Common myeloid progenitor, CD34-positive (primary cell): ENCODE measurements around the gene RBKS.

Experiments
- CTCF ChIA-PET: fragments of 350-600 bp; sonication (Branson Sonifier 250); formaldehyde crosslinking; loops from one replicate; lab custom pipeline; 2021; ENCODE audit warnings: antibody characterized with exemption; lab: Charles Lee
- POLR2A ChIA-PET: fragments of 350-600 bp; sonication (Branson Sonifier 250); formaldehyde crosslinking; loops from one replicate; lab custom pipeline; 2021; ENCODE audit warnings: antibody characterized with exemption; lab: Charles Lee
- DNase-seq, 3 donors: peaks; one replicate each; pipeline versions ENCODE4 v3.0.0 to v3.0.0-alpha.2; 2013
- H3K27ac ChIP-seq, 2 experiments: 1 replicate in 1 of 2; 2 replicates in 1 of 2; pipeline ENCODE4 v1.7.0; 2013; ENCODE audit warnings: inconsistent platforms in 2 of 2, low read length in 2 of 2, mild to moderate bottlenecking in 2 of 2, low read depth in 1 of 2, moderate library complexity in 1 of 2; ENCODE audit not compliant: severe bottlenecking in 2 of 2, insufficient read depth in 1 of 2, poor library complexity in 1 of 2
- H3K27me3 ChIP-seq, 5 experiments: replicated peaks in 2 of 5; 1 replicate in 3 of 5; 2 replicates in 2 of 5; pipeline versions ENCODE4 v1.6.1 to v1.7.0; 2013; ENCODE audit warnings: low read length in 4 of 5, mild to moderate bottlenecking in 2 of 5, moderate library complexity in 2 of 5, inconsistent platforms in 1 of 5; ENCODE audit not compliant: insufficient read depth in 5 of 5, control insufficient read depth in 4 of 5
- H3K36me3 ChIP-seq, 4 experiments: 1 replicate in 2 of 4; 2 replicates in 2 of 4; pipeline versions ENCODE4 v1.6.1 to v1.7.0; 2013; ENCODE audit warnings: low read length in 3 of 4, control low read depth in 1 of 4, mild to moderate bottlenecking in 1 of 4; ENCODE audit not compliant: control insufficient read depth in 4 of 4, insufficient read depth in 4 of 4
- H3K4me1 ChIP-seq, 4 experiments: 1 replicate in 3 of 4; 2 replicates in 1 of 4; pipeline versions ENCODE4 v1.6.1 to v1.7.1; 2013; ENCODE audit warnings: low read length in 3 of 4, mild to moderate bottlenecking in 3 of 4, control low read depth in 1 of 4, inconsistent platforms in 1 of 4, moderate library complexity in 1 of 4; ENCODE audit not compliant: control insufficient read depth in 4 of 4, insufficient read depth in 4 of 4; ENCODE audit errors: control extremely low read depth in 1 of 4
- H3K4me3 ChIP-seq, 7 experiments: 1 replicate in 4 of 7; 2 replicates in 3 of 7; pipeline versions ENCODE4 v1.5.1 to v1.7.0; 2013; ENCODE audit warnings: mild to moderate bottlenecking in 7 of 7, low read length in 6 of 7, moderate library complexity in 6 of 7, inconsistent platforms in 2 of 7, low read depth in 2 of 7, control low read depth in 1 of 7; ENCODE audit not compliant: insufficient read depth in 4 of 7, control insufficient read depth in 1 of 7; ENCODE audit errors: extremely low read depth in 1 of 7
- H3K9me3 ChIP-seq, 5 experiments: 1 replicate in 4 of 5; 2 replicates in 1 of 5; pipeline versions ENCODE4 v1.6.1 to v1.7.1; 2013; ENCODE audit warnings: low read length in 4 of 5, mild to moderate bottlenecking in 2 of 5, inconsistent platforms in 1 of 5, low read depth in 1 of 5, moderate library complexity in 1 of 5; ENCODE audit not compliant: control insufficient read depth in 4 of 5, insufficient read depth in 2 of 5; ENCODE audit errors: control extremely low read depth in 1 of 5
- WGBS: methylation state at CpG from one replicate; pipeline ENCODE4 v1.1.5; 2013; ENCODE audit not compliant: insufficient coverage; 5-methylcytosine and 5-hydroxymethylcytosine counted together

RBKS gene

DNA sequence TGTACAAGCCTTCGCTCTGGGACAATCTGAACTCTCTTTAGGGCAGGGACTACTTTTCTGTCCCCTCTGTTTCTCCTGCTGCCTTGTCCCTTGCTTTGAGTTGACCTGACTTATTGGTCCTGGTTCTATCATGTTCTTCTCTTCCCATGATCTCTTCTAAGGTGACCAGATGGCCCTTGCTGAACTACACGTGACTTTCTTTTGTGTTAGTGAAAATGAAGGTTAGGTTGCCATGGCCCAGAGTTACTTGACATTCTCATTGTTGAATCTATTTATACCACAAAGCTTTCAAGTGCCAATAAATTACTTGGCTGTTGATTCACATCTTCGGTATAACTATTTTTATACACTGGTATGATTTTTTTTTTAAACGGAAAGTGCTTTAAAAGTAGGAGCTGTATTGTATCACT, 94.3 kb downstream of the RBKS start:
- DNase-seq = no peak
- Histone ChIP-seq H3K4me1 (peaks cover 0 to 29% (median 2%) of the 10 kb centered on the region in 4 experiments), H3K9me3 (no peaks in the 10 kb centered on the region), H3K27ac (no peak overlapping the region), H3K27me3 (no peaks in the 10 kb centered on the region), H3K36me3 (no peaks in the 10 kb centered on the region), H3K4me3 (no peak overlapping the region)
- ChIA-PET CTCF (no interaction called here), POLR2A (no interaction called here)
- 90% methylated on average over 1 of the region's 4 CpGs for WGBS

- CTCF ChIA-PET = interaction anchor here (0.6 kb wide), 1 partner anchor 19 kb away, joined by 4 read pairs; no protein-coding TSS in a partner anchor
- DNase-seq = no peak
- no peaks in the 10 kb centered on the region for H3K36me3 ChIP-seq
- POLR2A ChIA-PET = no interaction called here
- H3K9me3 ChIP-seq = no peaks in the 10 kb centered on the region
- peaks cover 0 to 29% (median 2%) of the 10 kb centered on the region in 4 experiments for H3K4me1 ChIP-seq
- no peaks in the 10 kb centered on the region for H3K27me3 ChIP-seq
- no peak overlapping the region for H3K27ac ChIP-seq
- WGBS = 83% methylated on average over 4 of the region's 8 CpGs
- no peak overlapping the region for H3K4me3 ChIP-seq
Observed at GRCh38 chr2:27795093-27795834, 94.9 kb downstream of the RBKS start.

DNA sequence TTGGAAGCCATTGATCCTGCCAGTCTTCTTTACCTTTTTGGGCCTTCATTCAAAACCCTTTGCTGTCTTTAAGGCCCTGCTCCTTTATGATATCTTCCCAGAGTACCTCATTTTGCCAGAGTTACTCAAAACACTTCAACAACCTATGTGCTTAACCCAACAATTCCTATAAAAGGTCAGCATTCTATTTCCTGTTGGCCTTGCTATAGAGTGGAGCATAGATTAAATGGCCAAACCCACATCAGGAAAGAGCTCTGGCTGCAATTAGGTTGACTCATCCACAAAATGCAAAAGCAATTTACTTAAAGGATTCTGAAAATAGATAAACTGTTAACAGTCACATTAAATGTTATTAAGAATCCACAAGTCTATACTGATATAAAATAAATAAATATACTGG, 97.4 kb downstream of the RBKS start:
- CTCF ChIA-PET = interaction anchor here (1.0 kb wide), 1 partner anchor 14 kb away, joined by 3 read pairs; no protein-coding TSS in a partner anchor
- POLR2A ChIA-PET = no interaction called here
- no peak for DNase-seq
- peaks cover 0 to 29% (median 2%) of the 10 kb centered on the region in 4 experiments for H3K4me1 ChIP-seq
- no peaks in the 10 kb centered on the region for H3K9me3 ChIP-seq
- H3K27ac ChIP-seq = no peak overlapping the region
- H3K36me3 ChIP-seq = no peaks in the 10 kb centered on the region
- no peak overlapping the region for H3K4me3 ChIP-seq
- no peaks in the 10 kb centered on the region for H3K27me3 ChIP-seq

DNA sequence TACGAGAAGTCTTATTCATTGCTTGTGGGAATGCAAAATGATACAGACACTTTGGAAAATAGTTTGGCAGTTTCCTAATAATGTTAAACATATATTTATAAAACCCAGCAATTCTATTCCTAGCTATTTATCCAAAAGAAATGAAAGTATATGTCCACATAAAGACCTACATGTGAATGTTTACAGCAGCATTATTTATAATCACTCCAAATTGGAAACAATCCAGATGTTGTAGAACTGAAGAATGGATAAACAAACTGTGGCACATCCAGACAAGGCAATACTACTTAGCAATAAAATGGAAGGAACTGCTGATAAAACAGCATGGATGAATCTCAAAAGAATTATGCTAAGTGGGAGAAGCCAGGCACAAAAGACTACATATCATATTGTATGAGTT, 99.4 kb downstream of the RBKS start:
- H3K4me3 ChIP-seq = no peak overlapping the region
- H3K27ac ChIP-seq = no peak overlapping the region
- peaks cover 0 to 15% (median 2%) of the 10 kb centered on the region in 4 experiments for H3K4me1 ChIP-seq
- POLR2A ChIA-PET = no interaction called here
- no peaks in the 10 kb centered on the region for H3K36me3 ChIP-seq
- CTCF ChIA-PET = no interaction called here
- no CpG with 5 or more reads among the region's 1 CpG for WGBS
- H3K9me3 ChIP-seq = no peaks in the 10 kb centered on the region
- no peaks in the 10 kb centered on the region for H3K27me3 ChIP-seq
- DNase-seq = no peak

- no CpG with 5 or more reads among the region's 1 CpG for whole genome bisulfite sequencing
- ChIA-PET POLR2A (no interaction called here), CTCF (no interaction called here)
Observed at GRCh38 chr2:27782701-27783100, 107.5 kb downstream of the RBKS start.

DNA sequence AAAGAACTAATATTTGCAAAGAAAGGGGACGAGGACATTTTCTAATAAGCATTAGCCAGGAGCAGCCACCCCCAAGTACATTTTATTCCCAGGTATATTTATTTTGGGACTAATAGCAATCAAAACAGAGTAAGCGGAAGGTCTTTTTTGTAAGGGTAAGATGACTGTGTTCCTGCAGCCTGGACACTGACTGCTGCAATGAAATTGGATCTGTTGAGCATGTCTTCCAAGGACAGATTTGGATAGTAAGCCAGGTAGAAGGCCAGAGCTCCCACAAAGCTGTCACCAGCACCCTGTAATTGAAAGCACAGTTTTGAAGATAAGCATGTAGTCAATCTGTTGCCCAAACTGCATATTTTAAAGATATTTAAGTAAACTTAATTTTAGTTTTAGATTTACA, 108.7 kb downstream of the RBKS start:
- Histone ChIP-seq H3K9me3 (no peaks in the 10 kb centered on the region), H3K36me3 (peaks cover 0 to 23% (median 15%) of the 10 kb centered on the region in 4 experiments), H3K4me1 (no peaks in the 10 kb centered on the region), H3K27me3 (no peaks in the 10 kb centered on the region), H3K4me3 (no peak overlapping the region), H3K27ac (no peak overlapping the region)
- POLR2A ChIA-PET = no interaction called here
- WGBS = 100% methylated on average over 1 of the region's 2 CpGs
- CTCF ChIA-PET = no interaction called here
- no peak for DNase-seq

More at GRCh38 chr2:27782701-27783100, 107.5 kb downstream of the RBKS start:
- H3K27ac ChIP-seq = no peak overlapping the region
- no peaks in the 10 kb centered on the region for H3K4me1 ChIP-seq
- no peak overlapping the region for H3K4me3 ChIP-seq
- no peaks in the 10 kb centered on the region for H3K27me3 ChIP-seq
- H3K36me3 ChIP-seq = peaks cover 0 to 15% (median 11%) of the 10 kb centered on the region in 4 experiments
- DNase-seq = no peak
- H3K9me3 ChIP-seq = no peaks in the 10 kb centered on the region

DNA sequence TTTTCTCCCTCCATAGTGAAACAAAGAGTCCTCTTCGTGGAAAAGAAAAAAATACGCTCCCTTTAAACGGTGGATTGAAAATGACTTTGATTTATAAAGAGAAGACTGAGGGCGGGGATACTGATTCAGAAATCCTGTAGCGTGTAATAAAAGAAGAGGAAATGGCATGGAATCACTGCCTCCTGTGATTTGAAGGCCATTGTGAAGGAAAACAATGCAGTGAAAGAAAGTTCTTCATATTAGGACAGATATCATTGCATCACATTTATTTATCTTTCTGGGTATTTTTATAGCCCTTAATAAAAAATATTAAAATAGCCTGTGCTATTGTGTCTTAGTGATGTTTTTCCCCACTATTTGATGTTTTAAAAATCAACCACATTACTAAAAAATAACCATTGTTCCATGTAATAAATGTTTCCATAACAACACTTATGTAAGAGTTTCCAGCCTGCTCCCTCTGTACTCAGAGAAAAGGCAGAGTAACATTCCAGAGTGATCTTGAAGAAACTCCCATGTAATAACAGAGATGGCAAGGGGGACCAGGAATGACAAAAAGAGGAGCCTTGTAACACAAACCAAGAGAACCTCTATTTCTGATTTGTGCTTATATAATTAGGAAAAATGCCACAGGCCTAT, 110.7 kb downstream of the RBKS start:
- Histone ChIP-seq H3K27ac (no peak overlapping the region), H3K27me3 (no peaks in the 10 kb centered on the region)

More for the DNA sequence above, 110.7 kb downstream of the RBKS start:
- no peak for DNase-seq
- H3K4me3 ChIP-seq = no peak overlapping the region
- ChIA-PET CTCF (interaction anchor here (1.5 kb wide), 1 partner anchor 13 kb away, joined by 3 read pairs; no protein-coding TSS in a partner anchor), POLR2A (no interaction called here)
- peaks cover 4 to 37% (median 20%) of the 10 kb centered on the region in 4 experiments for H3K36me3 ChIP-seq
- peaks cover 0 to 2% (median 0%) of the 10 kb centered on the region in 4 experiments for H3K4me1 ChIP-seq
- no peaks in the 10 kb centered on the region for H3K9me3 ChIP-seq
- 90% methylated on average over 4 of the region's 5 CpGs for WGBS
